Daoy (cell line): Measurements from ENCODE around the gene TACR1. TPM values are rescaled to one million over a fixed set of nuclear protein-coding genes. Genes with fewer than 3 reads are reported as not detected.
A peak's percentile ranks its signal among the peaks of the same experiment; 100 is the strongest.

Source experiments
- DNase-seq: peaks from one replicate; pipeline ENCODE4 v3.0.0-alpha.2; 2015; ENCODE audit warnings: low read depth
- total RNA-seq: library from RNA; depleted of rRNA; stranded (reverse); fragments of >200 nt; shearing (Covaris generic); gene quantifications from 2 replicates; pipeline ENCODE4 v1.2.3, GENCODE V29; 2014

Gene TACR1
- total RNA-seq, 1 experiment from 2014 or later, result not detected

- DNase-seq, result no peak
Observed at GRCh38 chr2:75146606-75147332, 52.6 kb downstream of the TACR1 start.

GRCh38 chr2:75146221-75146605 lies 53.1 kb downstream of the TACR1 start:
- DNase-seq, result peak; percentile 6

GRCh38 chr2:75142081-75142480 lies 57.2 kb downstream of the TACR1 start:
- DNase-seq, result no peak

GRCh38 chr2:75140288-75140687 lies 59.0 kb downstream of the TACR1 start:
- no peak for DNase-seq

- no peak for DNase-seq
Observed at GRCh38 chr2:75139171-75139570, 60.1 kb downstream of the TACR1 start.

- no peak for DNase-seq
Observed at GRCh38 chr2:75138528-75138927, 60.8 kb downstream of the TACR1 start.

- DNase-seq, result no peak
Observed at GRCh38 chr2:75135776-75136400, 63.4 kb downstream of the TACR1 start.

GRCh38 chr2:75134860-75135259 lies 64.5 kb downstream of the TACR1 start:
- DNase-seq, result no peak

GRCh38 chr2:75133621-75134570 lies 65.4 kb downstream of the TACR1 start:
- DNase-seq, result no peak

GRCh38 chr2:75130171-75130570 lies 69.1 kb downstream of the TACR1 start:
- DNase-seq, result peak; percentile 25

GRCh38 chr2:75123876-75124275 lies 75.4 kb downstream of the TACR1 start:
- DNase-seq, result no peak

- no peak for DNase-seq
Observed at GRCh38 chr2:75113231-75113869, 86.0 kb downstream of the TACR1 start.

- no peak for DNase-seq
Observed at GRCh38 chr2:75108937-75109482, 90.3 kb downstream of the TACR1 start.

GRCh38 chr2:75102011-75102410 lies 97.3 kb downstream of the TACR1 start:
- no peak for DNase-seq

- DNase-seq, result no peak
Observed at GRCh38 chr2:75100801-75101151, 98.5 kb downstream of the TACR1 start.

- DNase-seq, result peak; percentile 75
Observed at GRCh38 chr2:75100011-75100800, 99.1 kb downstream of the TACR1 start.

- peak; percentile 21 for DNase-seq
Observed at GRCh38 chr2:75099521-75099922, 99.8 kb downstream of the TACR1 start.

GRCh38 chr2:75098856-75099255 lies 100.5 kb downstream of the TACR1 start:
- DNase-seq, result peak; percentile 56

- DNase-seq, result no peak
Observed at GRCh38 chr2:75097831-75098230, 101.5 kb downstream of the TACR1 start.

GRCh38 chr2:75094405-75094804 lies 104.9 kb downstream of the TACR1 start:
- no peak for DNase-seq
